ENCODE measurements around the gene MIB1. TPM values are rescaled to one million over a fixed set of nuclear protein-coding genes. Genes with fewer than 3 reads are reported as not detected.
A peak's percentile ranks its signal among the peaks of the same experiment; 100 is the strongest.

Gene MIB1
- total RNA-seq (2021) (70.5 and 92.7 TPM in 2 replicates), Bru-seq, nascent RNA (percentile 94 among the genes with signal in this experiment), BruChase-seq, experiment 1, labeled RNA remaining after a 2-hour chase (percentile 94 among the genes with signal in this experiment), BruChase-seq, experiment 2, labeled RNA remaining after a 6-hour chase (percentile 95 among the genes with signal in this experiment)
- long read RNA-seq, full-length matches to known transcripts, result 8 of 27 reads
- long read RNA-seq, partial matches to known transcripts, result 6 of 27 reads
- long read RNA-seq, other reads (novel, unspliced or antisense), result 13 of 27 reads

DNA sequence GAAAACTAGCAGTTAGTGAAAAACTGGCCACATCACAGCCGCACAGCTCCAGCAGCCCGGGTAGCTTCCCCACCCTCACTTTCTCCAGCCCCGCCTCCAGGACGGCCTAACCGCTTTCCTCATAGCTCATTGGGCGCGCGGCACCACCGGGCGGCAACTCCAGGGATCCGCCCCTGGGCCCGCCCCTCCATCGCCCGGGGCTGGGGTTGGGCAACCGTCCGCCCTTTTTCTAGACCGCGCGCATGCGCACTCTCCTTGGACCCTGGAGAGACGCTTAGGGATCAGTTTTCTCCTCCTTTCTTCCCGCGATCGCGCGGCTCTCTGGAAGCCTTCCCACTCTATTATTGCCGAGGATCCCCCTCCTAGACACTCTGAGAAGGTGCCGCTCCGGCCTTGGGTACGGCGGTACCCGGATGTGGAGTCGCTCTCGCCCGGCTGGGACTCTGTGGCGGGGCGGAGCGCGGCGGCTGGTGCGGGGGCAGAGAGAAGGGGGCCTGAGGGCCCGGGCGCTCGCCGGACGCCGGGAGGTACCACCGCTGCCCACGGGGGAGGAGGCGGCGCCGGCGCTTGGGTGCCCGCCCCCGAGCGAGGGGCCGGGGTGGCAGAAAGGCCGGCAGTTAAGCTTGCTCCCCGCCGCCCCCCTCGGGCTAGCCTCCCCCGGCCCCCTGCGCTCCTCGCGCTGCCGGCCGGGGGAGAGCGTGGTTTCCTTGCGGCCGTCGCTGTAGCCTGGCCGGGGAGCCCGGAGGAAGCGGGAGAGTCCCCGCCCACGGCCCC lies at the start of gene MIB1:
TSS of gene MIB1 (plus strand) at position 255 of the 774 bp plus-strand sequence. CDS start 792 bp downstream, outside the sequence.
- H3K4me3 ChIP-seq (ENCODE audit: low read depth, low read length, poor library complexity, severe bottlenecking), result peak within 1 kb of the TSS; percentile 92
- DNase-seq (ENCODE audit: low spot score), result peak; percentile 99
- H3K27me3 ChIP-seq (replicated peaks; ENCODE audit: insufficient read depth, low read depth, low read length, poor library complexity), result no peaks in the 10 kb centered on the region
- intact Hi-C loops (cut with micrococcal nuclease; ENCODE audit: unreplicated experiment), result loop anchor here (10.0 kb wide), 1 partner anchor 126 kb away; the partner anchor contains the start of gene SNRPD1
- POLR2A ChIA-PET (ENCODE audit: low non-redundant PET), result interaction anchor here (0.6 kb wide), 1 partner anchor 606 kb away, joined by 4 read pairs; no protein-coding TSS in a partner anchor
- peaks cover 15% of the 10 kb centered on the region for H3K4me1 ChIP-seq (ENCODE audit: insufficient read depth, low read length, poor library complexity, severe bottlenecking)
- CTCF ChIA-PET, result interaction anchor here (0.5 to 1.1 kb wide), 3 partner anchors 36 to 513 kb away, joined by 4 to 6 read pairs (median 5); no protein-coding TSS in a partner anchor
- H3K36me3 ChIP-seq (ENCODE audit: insufficient read depth, low read length, poor library complexity, severe bottlenecking), result no peaks in the 10 kb centered on the region
- no peaks in the 10 kb centered on the region for H3K9me3 ChIP-seq (ENCODE audit: low read depth, low read length, poor library complexity, severe bottlenecking)
- TF ChIP-seq, protein P1, sequence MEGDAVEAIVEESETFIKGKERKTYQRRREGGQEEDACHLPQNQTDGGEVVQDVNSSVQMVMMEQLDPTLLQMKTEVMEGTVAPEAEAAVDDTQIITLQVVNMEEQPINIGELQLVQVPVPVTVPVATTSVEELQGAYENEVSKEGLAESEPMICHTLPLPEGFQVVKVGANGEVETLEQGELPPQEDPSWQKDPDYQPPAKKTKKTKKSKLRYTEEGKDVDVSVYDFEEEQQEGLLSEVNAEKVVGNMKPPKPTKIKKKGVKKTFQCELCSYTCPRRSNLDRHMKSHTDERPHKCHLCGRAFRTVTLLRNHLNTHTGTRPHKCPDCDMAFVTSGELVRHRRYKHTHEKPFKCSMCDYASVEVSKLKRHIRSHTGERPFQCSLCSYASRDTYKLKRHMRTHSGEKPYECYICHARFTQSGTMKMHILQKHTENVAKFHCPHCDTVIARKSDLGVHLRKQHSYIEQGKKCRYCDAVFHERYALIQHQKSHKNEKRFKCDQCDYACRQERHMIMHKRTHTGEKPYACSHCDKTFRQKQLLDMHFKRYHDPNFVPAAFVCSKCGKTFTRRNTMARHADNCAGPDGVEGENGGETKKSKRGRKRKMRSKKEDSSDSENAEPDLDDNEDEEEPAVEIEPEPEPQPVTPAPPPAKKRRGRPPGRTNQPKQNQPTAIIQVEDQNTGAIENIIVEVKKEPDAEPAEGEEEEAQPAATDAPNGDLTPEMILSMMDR (conservative IDR thresholded peaks at IDR 0.05; ENCODE audit: low read depth, low read length), result no peak
- no peak for TF ChIP-seq EZH2 (IDR thresholded peaks at IDR 0.05; ENCODE audit: borderline replicate concordance, low read depth, low read length, poor library complexity, severe bottlenecking)
- no TSS peak for BruUV-seq (replicated peaks)
- H3K27ac ChIP-seq (ENCODE audit: low read depth, low read length, poor library complexity, severe bottlenecking), result peak within 1 kb of the TSS; percentile 99

DNA sequence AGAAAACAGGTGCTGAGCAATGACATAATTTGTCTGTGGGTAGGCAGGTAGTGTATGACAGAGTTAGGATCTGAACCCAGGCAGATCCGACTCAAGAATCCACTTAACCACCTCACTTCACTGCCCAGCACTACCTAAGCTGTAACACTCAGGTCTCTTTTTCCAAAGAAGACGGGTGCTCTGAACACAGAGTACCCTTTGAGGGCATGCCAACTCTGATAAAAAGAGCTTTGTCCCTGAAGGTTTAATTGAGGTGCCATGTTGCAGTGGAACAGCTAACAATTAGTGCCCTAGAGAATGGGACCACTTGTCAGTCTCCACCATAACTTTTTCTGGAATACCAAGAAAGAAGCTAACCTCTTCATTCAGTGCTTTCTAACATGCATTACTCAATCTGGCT lies 47.3 kb upstream of the MIB1 start:
- BruUV-seq (replicated peaks), result no TSS peak
- no peaks in the 10 kb centered on the region for H3K27me3 ChIP-seq (replicated peaks; ENCODE audit: insufficient read depth, low read depth, low read length, poor library complexity)
- H3K27ac ChIP-seq (ENCODE audit: low read depth, low read length, poor library complexity, severe bottlenecking), result no peak overlapping the region
- POLR2A ChIA-PET (ENCODE audit: low non-redundant PET), result no interaction called here
- H3K9me3 ChIP-seq (ENCODE audit: low read depth, low read length, poor library complexity, severe bottlenecking), result peaks cover 6% of the 10 kb centered on the region
- H3K4me1 ChIP-seq (ENCODE audit: insufficient read depth, low read length, poor library complexity, severe bottlenecking), result no peaks in the 10 kb centered on the region
- CTCF ChIA-PET, result no interaction called here
- no peak overlapping the region for H3K4me3 ChIP-seq (ENCODE audit: low read depth, low read length, poor library complexity, severe bottlenecking)
- TF ChIP-seq, protein P1 (conservative IDR thresholded peaks at IDR 0.05; ENCODE audit: low read depth, low read length), result no peak
- no peak for TF ChIP-seq EZH2 (IDR thresholded peaks at IDR 0.05; ENCODE audit: borderline replicate concordance, low read depth, low read length, poor library complexity, severe bottlenecking)
- intact Hi-C loops (cut with micrococcal nuclease; ENCODE audit: unreplicated experiment), result loop anchor here (5.0 kb wide), 1 partner anchor 36 kb away; no protein-coding TSS in a partner anchor
- H3K36me3 ChIP-seq (ENCODE audit: insufficient read depth, low read length, poor library complexity, severe bottlenecking), result peaks cover 46% of the 10 kb centered on the region
- no peak for DNase-seq (ENCODE audit: low spot score)

DNA sequence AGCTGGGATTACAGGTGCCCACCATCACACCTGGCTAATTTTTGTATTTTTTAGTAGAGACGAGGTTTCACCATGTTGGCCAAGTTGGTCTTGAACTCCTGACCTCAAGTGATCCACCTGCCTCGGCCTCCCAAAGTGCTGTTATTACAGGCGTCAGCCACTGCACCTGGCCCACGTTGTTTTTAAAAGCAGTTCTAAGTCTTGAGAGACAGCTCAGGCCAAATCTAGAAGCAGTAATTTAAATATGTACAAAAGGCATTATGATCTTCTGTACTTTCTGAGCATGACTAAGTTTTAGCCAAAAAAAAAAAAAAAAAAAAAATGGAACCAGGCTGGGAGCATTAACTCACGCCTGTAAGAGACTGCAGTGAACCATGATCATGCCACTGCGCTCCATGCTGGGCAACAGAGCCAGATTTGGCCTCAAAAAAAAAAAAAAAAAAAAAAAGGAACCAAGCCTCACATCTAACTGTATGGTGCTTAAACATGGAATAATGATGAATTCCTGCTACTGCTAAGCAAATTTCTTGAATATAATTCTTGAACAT lies 40.0 kb upstream of the MIB1 start:
- Histone ChIP-seq H3K9me3 (ENCODE audit: low read depth, low read length, poor library complexity, severe bottlenecking) (peaks cover under 1% of the 10 kb centered on the region), H3K4me1 (ENCODE audit: insufficient read depth, low read length, poor library complexity, severe bottlenecking) (peaks cover 7% of the 10 kb centered on the region), H3K27me3 (replicated peaks; ENCODE audit: insufficient read depth, low read depth, low read length, poor library complexity) (no peaks in the 10 kb centered on the region), H3K4me3 (ENCODE audit: low read depth, low read length, poor library complexity, severe bottlenecking) (no peak overlapping the region), H3K36me3 (ENCODE audit: insufficient read depth, low read length, poor library complexity, severe bottlenecking) (peaks cover 35% of the 10 kb centered on the region), H3K27ac (ENCODE audit: low read depth, low read length, poor library complexity, severe bottlenecking) (no peak overlapping the region)
- ChIA-PET POLR2A (ENCODE audit: low non-redundant PET) (no interaction called here), CTCF (no interaction called here)
- intact Hi-C loops (cut with micrococcal nuclease; ENCODE audit: unreplicated experiment), result loop anchor here (5.0 kb wide), 1 partner anchor 88 kb away; the partner anchor contains the start of gene SNRPD1
- BruUV-seq (replicated peaks), result no TSS peak
- no peak for DNase-seq (ENCODE audit: low spot score)
- TF ChIP-seq, protein P1 (conservative IDR thresholded peaks at IDR 0.05; ENCODE audit: low read depth, low read length), result no peak
- no peak for TF ChIP-seq EZH2 (IDR thresholded peaks at IDR 0.05; ENCODE audit: borderline replicate concordance, low read depth, low read length, poor library complexity, severe bottlenecking)
